Effector memory CD8-positive, alpha-beta T cell (primary cell): ENCODE results near the gene MYH11.
A peak's percentile ranks its signal among the peaks of the same experiment; 100 is the strongest.
"Not testable (repeated sequence)": the region's sequence is repeated elsewhere in the genome, so short reads cannot be mapped to it uniquely, and the experiment has no call there.

ENCODE experiments used
- ATAC-seq: fragments of 150-1000 bp; cut with Tn5 transposase; replicated peaks from 2 replicates; pipeline ENCODE4 v1.10.0; 2021; ENCODE audit warnings: mild to moderate bottlenecking, moderate library complexity
- DNase-seq, 3 experiments: peaks; one replicate each; pipeline ENCODE4 v3.0.0; 2021
- H3K27ac Mint-ChIP-seq, 2 donors: one replicate each; pipeline ENCODE4 v1.8.0; 2022; ENCODE audit warnings: mild to moderate bottlenecking in 2 of 2, mixed read lengths in 2 of 2, moderate library complexity in 2 of 2
- H3K27me3 Mint-ChIP-seq, 2 donors: one replicate each; pipeline ENCODE4 v1.8.0; 2022; ENCODE audit warnings: mixed read lengths in 2 of 2
- H3K36me3 Mint-ChIP-seq: one replicate; pipeline ENCODE4 v1.8.0; 2022; ENCODE audit warnings: mild to moderate bottlenecking, moderate library complexity, mixed read lengths; ENCODE audit not compliant: insufficient read depth
- H3K4me1 Mint-ChIP-seq, 2 donors: one replicate each; pipeline ENCODE4 v1.8.0; 2022; ENCODE audit warnings: low read depth in 2 of 2, mixed read lengths in 2 of 2
- H3K4me3 Mint-ChIP-seq, 2 donors: one replicate each; pipeline ENCODE4 v1.8.0; 2022; ENCODE audit warnings: mild to moderate bottlenecking in 2 of 2, mixed read lengths in 2 of 2, moderate library complexity in 2 of 2
- H3K9me3 Mint-ChIP-seq, 2 donors: one replicate each; pipeline ENCODE4 v1.8.0; 2022; ENCODE audit warnings: mixed read lengths in 2 of 2

Gene MYH11

DNA sequence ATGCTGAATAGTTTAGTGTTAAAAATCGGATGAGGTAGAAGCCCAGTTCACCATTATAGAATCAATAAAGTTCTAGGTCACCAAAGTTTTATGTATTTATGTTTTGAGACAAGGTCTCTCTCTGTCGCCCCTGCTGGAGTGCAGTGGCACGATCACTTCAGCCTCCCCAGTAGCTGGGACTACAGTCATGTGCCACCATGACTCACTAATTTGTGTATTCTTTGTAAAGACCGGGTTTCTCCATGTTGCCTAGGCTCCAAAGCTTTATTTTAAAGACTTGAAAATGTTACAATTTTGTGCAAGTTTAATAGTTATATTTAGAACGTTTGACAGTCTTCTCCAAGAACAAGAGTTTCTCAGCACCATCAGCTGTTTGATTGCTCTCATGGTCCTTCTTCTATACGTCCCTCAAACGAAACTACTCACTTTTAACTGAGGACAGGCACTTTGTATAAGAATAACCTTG lies 174.7 kb downstream of the MYH11 start:
- no peaks in the 10 kb centered on the region for H3K9me3 Mint-ChIP-seq
- peak overlapping the region; percentile 29 to 58 for H3K27ac Mint-ChIP-seq
- peak in 2 of 3 experiments; percentile 10 to 23 for DNase-seq

DNA sequence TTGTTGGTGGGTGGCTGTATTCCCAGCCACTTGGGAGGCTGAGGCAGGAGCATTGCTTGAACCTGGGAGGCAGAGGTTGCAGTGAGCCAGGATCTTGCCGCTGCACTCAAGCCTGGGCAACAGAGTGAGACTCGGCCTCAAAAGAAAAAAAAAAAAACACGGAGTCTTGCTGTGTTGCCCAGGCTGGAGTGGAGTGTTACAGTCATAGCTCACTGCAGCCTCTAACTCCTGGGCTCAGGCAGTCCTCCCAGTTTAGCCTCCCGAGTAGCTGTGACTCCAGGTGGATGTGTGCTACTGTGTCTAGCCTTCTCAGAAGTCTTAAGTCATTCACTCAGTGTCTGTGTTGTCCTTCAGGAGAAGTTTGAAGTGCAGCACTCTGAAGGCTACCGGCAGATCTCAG lies 179.4 kb downstream of the MYH11 start:
- peak overlapping the region; percentile 80 to 84 for H3K27ac Mint-ChIP-seq
- no peak overlapping the region for H3K4me3 Mint-ChIP-seq
- no peaks in the 10 kb centered on the region for H3K27me3 Mint-ChIP-seq
- peaks cover 88% of the 10 kb centered on the region for H3K36me3 Mint-ChIP-seq
- ATAC-seq (no peak), DNase-seq (no peak)
- peaks cover 26 to 31% of the 10 kb centered on the region in 2 donors for H3K4me1 Mint-ChIP-seq
- H3K9me3 Mint-ChIP-seq = no peaks in the 10 kb centered on the region

More for the DNA sequence above, 174.7 kb downstream of the MYH11 start:
- H3K36me3 Mint-ChIP-seq = peaks cover 81% of the 10 kb centered on the region
- no peak overlapping the region for H3K4me3 Mint-ChIP-seq
- peaks cover 4 to 15% of the 10 kb centered on the region in 2 donors for H3K4me1 Mint-ChIP-seq
- H3K27me3 Mint-ChIP-seq = no peaks in the 10 kb centered on the region
- ATAC-seq = peak; percentile 69

- no peak for ATAC-seq
- H3K36me3 Mint-ChIP-seq = peaks cover 86% of the 10 kb centered on the region
- DNase-seq = no peak
- no peaks in the 10 kb centered on the region for H3K9me3 Mint-ChIP-seq
- peak overlapping the region; percentile 84 to 93 for H3K27ac Mint-ChIP-seq
- peaks cover 25 to 31% of the 10 kb centered on the region in 2 donors for H3K4me1 Mint-ChIP-seq
- H3K4me3 Mint-ChIP-seq = no peak overlapping the region
- no peaks in the 10 kb centered on the region for H3K27me3 Mint-ChIP-seq
Observed at GRCh38 chr16:15676506-15676905, 180.3 kb downstream of the MYH11 start.

DNA sequence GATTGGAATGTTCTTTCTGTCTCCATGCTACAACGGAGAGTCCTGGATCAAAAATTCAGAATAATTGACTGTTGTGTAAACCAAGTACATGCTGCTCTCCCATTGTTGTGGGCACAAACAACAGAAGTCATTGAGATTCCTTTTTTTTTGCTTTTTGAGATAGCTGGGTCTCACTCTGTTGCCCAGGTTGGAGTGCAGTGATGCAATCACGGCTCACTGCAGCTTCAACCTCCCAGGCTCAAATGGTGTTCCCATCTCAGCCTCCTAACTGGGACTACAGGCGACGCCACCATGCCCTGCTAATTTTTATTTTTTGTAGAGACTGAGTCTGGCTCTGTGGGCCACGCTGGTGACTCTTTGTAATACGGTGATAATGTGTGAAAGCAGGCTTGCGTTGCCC lies 182.3 kb downstream of the MYH11 start:
- H3K27me3 Mint-ChIP-seq = no peaks in the 10 kb centered on the region
- DNase-seq (no peak), ATAC-seq (no peak)
- peak overlapping the region in 1 of 2 donors; percentile 4 for H3K4me3 Mint-ChIP-seq
- peaks cover 23% of the 10 kb centered on the region in 2 donors for H3K4me1 Mint-ChIP-seq
- peaks cover 84% of the 10 kb centered on the region for H3K36me3 Mint-ChIP-seq
- peak overlapping the region; percentile 84 to 93 for H3K27ac Mint-ChIP-seq
- no peaks in the 10 kb centered on the region for H3K9me3 Mint-ChIP-seq

- DNase-seq = peak; percentile 36 to 61 (median 56)
- peaks cover 86% of the 10 kb centered on the region for H3K36me3 Mint-ChIP-seq
- H3K4me1 Mint-ChIP-seq = peaks cover 23% of the 10 kb centered on the region in 2 donors
- peak overlapping the region; percentile 84 to 93 for H3K27ac Mint-ChIP-seq
- H3K9me3 Mint-ChIP-seq = no peaks in the 10 kb centered on the region
- H3K27me3 Mint-ChIP-seq = no peaks in the 10 kb centered on the region
- peak; percentile 97 for ATAC-seq
- H3K4me3 Mint-ChIP-seq = peak overlapping the region; percentile 9 to 53
Observed at GRCh38 chr16:15672514-15673167, 184.2 kb downstream of the MYH11 start.

DNA sequence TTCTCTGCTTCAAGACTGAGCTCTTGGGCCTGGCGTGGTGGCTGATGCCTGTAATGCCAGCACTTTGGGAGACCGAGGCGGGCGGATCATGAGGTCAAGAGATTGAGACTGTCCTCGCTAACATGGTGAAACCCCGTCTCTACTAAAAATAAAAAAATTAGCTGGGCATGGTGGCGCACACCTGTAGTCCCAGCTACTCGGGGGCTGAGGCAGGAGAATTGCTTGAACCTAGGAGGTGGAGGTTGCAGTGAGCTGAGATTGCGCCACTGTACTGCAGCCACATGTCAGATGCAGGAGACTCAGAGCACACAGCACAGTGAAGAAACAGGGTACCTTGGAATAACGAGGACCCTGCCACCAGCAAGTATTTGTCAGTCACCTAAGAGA lies 184.7 kb downstream of the MYH11 start:
- H3K27me3 Mint-ChIP-seq, ATAC-seq, H3K9me3 Mint-ChIP-seq, H3K4me3 Mint-ChIP-seq, DNase-seq: not testable (repeated sequence)
- Mint-ChIP-seq H3K36me3 (peaks cover 90% of the 10 kb centered on the region), H3K4me1 (peaks cover 23% of the 10 kb centered on the region in 2 donors), H3K27ac (peak overlapping the region; percentile 84 to 93)

- Mint-ChIP-seq H3K9me3 (no peaks in the 10 kb centered on the region), H3K36me3 (peaks cover 92% of the 10 kb centered on the region), H3K27me3 (no peaks in the 10 kb centered on the region), H3K4me1 (peaks cover 23% of the 10 kb centered on the region in 2 donors), H3K4me3 (no peak overlapping the region), H3K27ac (peak overlapping the region; percentile 84 to 93)
- DNase-seq = no peak
- no peak for ATAC-seq
Observed at GRCh38 chr16:15671530-15672117, 185.2 kb downstream of the MYH11 start.

DNA sequence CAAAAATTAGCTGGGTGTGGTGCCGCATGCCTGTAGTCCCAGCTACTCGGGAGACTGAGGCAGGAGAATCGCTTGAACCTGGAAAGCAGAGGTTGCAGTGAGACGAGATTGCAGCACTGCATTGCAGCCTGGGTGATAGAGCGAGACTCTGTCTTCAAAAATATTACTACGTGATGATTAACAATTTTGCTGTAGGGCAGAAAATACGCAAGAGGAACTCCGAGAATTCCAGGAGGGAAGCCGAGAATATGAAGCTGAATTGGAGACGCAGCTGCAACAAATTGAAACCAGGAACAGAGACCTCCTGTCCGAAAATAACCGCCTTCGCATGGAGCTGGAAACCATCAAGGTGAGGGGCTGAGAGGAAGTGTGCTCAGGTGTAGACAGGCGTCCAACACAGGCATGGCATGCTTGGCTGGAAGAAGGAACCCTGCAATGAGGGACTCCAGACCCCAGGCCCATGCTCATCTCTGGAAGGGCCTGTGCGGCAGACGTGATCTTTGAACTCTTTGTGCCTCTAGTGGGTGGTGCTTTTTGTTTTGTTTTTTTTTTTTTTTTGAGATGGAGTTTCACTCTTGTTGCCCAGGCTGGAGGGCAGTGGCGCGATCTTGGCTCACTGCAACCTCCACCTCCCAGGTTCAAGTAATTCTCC lies 189.6 kb downstream of the MYH11 start:
- H3K4me3 Mint-ChIP-seq = no peak overlapping the region
- H3K27ac Mint-ChIP-seq = peak overlapping the region; percentile 31 to 51
- ATAC-seq (no peak), DNase-seq (no peak)
- no peaks in the 10 kb centered on the region for H3K9me3 Mint-ChIP-seq
- peaks cover 94% of the 10 kb centered on the region for H3K36me3 Mint-ChIP-seq
- peaks cover 7 to 10% of the 10 kb centered on the region in 2 donors for H3K4me1 Mint-ChIP-seq
- H3K27me3 Mint-ChIP-seq = no peaks in the 10 kb centered on the region

DNA sequence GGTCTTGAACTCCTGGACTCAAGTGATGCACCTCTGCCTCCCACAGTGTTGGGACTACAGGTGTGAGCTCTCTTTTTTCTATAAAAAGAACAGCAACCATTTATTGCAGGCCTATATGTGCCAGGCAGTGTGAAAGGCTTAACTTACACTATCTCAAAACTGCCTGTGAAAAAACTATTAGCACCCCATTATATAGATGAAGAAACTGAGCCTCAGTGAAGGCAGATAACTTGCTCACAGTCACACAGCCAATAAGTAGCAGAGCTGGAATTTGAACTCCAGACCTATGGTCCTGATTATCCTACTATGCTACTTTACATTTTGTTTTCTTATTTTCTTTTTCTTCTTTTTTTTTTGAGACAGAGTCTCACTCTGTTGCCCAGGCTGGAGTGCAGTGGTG lies 191.7 kb downstream of the MYH11 start:
- H3K36me3 Mint-ChIP-seq = peaks cover 86% of the 10 kb centered on the region
- H3K9me3 Mint-ChIP-seq = no peaks in the 10 kb centered on the region
- H3K4me3 Mint-ChIP-seq = no peak overlapping the region
- peaks cover 20 to 22% of the 10 kb centered on the region in 2 donors for H3K4me1 Mint-ChIP-seq
- peak overlapping the region in 1 of 2 donors; percentile 46 for H3K27ac Mint-ChIP-seq
- DNase-seq = no peak
- H3K27me3 Mint-ChIP-seq = no peaks in the 10 kb centered on the region
- no peak for ATAC-seq

GRCh38 chr16:15660203-15660601 lies 196.6 kb downstream of the MYH11 start:
- ATAC-seq = no peak
- no peak for DNase-seq
- H3K27ac Mint-ChIP-seq = peak overlapping the region; percentile 68 to 83
- H3K4me3 Mint-ChIP-seq = no peak overlapping the region
- H3K4me1 Mint-ChIP-seq = peaks cover 43 to 51% of the 10 kb centered on the region in 2 donors
- no peaks in the 10 kb centered on the region for H3K27me3 Mint-ChIP-seq
- H3K36me3 Mint-ChIP-seq = peaks cover 43% of the 10 kb centered on the region
- H3K9me3 Mint-ChIP-seq = no peaks in the 10 kb centered on the region

GRCh38 chr16:15658556-15658955 lies 198.3 kb downstream of the MYH11 start:
- Mint-ChIP-seq H3K36me3 (peaks cover 37% of the 10 kb centered on the region), H3K4me1 (peaks cover 43 to 56% of the 10 kb centered on the region in 2 donors), H3K4me3 (peak overlapping the region; percentile 2 to 58)

GRCh38 chr16:15658149-15658548 lies 198.7 kb downstream of the MYH11 start:
- no peak for ATAC-seq
- Mint-ChIP-seq H3K36me3 (peaks cover 37% of the 10 kb centered on the region), H3K4me3 (peak overlapping the region in 1 of 2 donors; percentile 58)

More at GRCh38 chr16:15658556-15658955, 198.3 kb downstream of the MYH11 start:
- ATAC-seq = no peak
- Mint-ChIP-seq H3K27ac (peak overlapping the region; percentile 68 to 83), H3K27me3 (no peaks in the 10 kb centered on the region), H3K9me3 (no peaks in the 10 kb centered on the region)
- no peak for DNase-seq

GRCh38 chr16:15655561-15655960 lies 201.3 kb downstream of the MYH11 start:
- H3K9me3 Mint-ChIP-seq, H3K4me3 Mint-ChIP-seq, ATAC-seq, H3K27me3 Mint-ChIP-seq, H3K27ac Mint-ChIP-seq, DNase-seq: not testable (repeated sequence)
- Mint-ChIP-seq H3K4me1 (peaks cover 41 to 63% of the 10 kb centered on the region in 2 donors), H3K36me3 (peaks cover 41% of the 10 kb centered on the region)

More at GRCh38 chr16:15658149-15658548, 198.7 kb downstream of the MYH11 start:
- Mint-ChIP-seq H3K9me3 (no peaks in the 10 kb centered on the region), H3K4me1 (peaks cover 47 to 56% of the 10 kb centered on the region in 2 donors), H3K27me3 (no peaks in the 10 kb centered on the region), H3K27ac (peak overlapping the region; percentile 68 to 83)
- DNase-seq = no peak
